NK-92 (cell line): ENCODE measurements around the gene BEX2.

Source experiments
- DNase-seq: peaks from one replicate; lab custom pipeline; 2025; ENCODE audit not compliant: unreplicated experiment; lab: John Stamatoyannopoulos, UW

The BEX2 gene

GRCh38 chrX:103274284-103274683 is 36.5 kb downstream of the BEX2 start:
- DNase-seq, result no peak
